Naive thymus-derived CD4-positive, alpha-beta T cell (primary cell): Measurements from ENCODE around the gene SFMBT2. TPM values are rescaled to one million over a fixed set of nuclear protein-coding genes. Genes with fewer than 3 reads are reported as not detected.
A peak's percentile ranks its signal among the peaks of the same experiment; 100 is the strongest.

Experiments used
- ATAC-seq: fragments of 150-1000 bp; cut with Tn5 transposase; 2 replicates; pipeline ENCODE4 v1.10.0; 2021; ENCODE audit warnings: mild to moderate bottlenecking, moderate library complexity
- CTCF ChIA-PET: fragments of 350-600 bp; sonication (Branson Sonifier 250); formaldehyde crosslinking; loops from one replicate; lab custom pipeline; 2021; ENCODE audit warnings: antibody characterized with exemption; lab: Charles Lee
- POLR2A ChIA-PET: fragments of 350-600 bp; sonication (Branson Sonifier 250); formaldehyde crosslinking; loops from one replicate; lab custom pipeline; 2021; ENCODE audit warnings: antibody characterized with exemption, inconsistent platforms; lab: Charles Lee
- DNase-seq, 9 donors: peaks; one replicate each; pipeline versions ENCODE4 v3.0.0 to v3.0.0-alpha.2; 2020 to 2022; ENCODE audit warnings: mixed read lengths in 1 of 9
- H3K27ac ChIP-seq: one replicate; pipeline ENCODE4 v1.7.0; 2013; ENCODE audit warnings: mild to moderate bottlenecking, low read depth, low read length, moderate library complexity
- H3K27me3 ChIP-seq, 2 donors: one replicate each; pipeline ENCODE4 v1.7.0; 2013; ENCODE audit warnings: low read length in 2 of 2, mild to moderate bottlenecking in 2 of 2, moderate library complexity in 2 of 2; ENCODE audit not compliant: control insufficient read depth in 2 of 2, insufficient read depth in 2 of 2
- H3K36me3 ChIP-seq, 3 experiments: 1 replicate in 2 of 3; 2 replicates in 1 of 3; pipeline ENCODE4 v1.7.0; 2013; ENCODE audit warnings: low read length in 3 of 3, mild to moderate bottlenecking in 3 of 3, moderate library complexity in 1 of 3; ENCODE audit not compliant: insufficient read depth in 3 of 3, control insufficient read depth in 2 of 3
- H3K4me1 ChIP-seq, 2 donors: one replicate each; pipeline ENCODE4 v1.7.0; 2013; ENCODE audit warnings: low read length in 2 of 2, mild to moderate bottlenecking in 2 of 2, moderate library complexity in 1 of 2; ENCODE audit not compliant: control insufficient read depth in 2 of 2, insufficient read depth in 2 of 2
- H3K4me3 ChIP-seq: 2 replicates; pipeline ENCODE4 v1.7.0; 2013; ENCODE audit warnings: mild to moderate bottlenecking, low read length
- H3K9me3 ChIP-seq, 3 experiments: 1 replicate in 2 of 3; 2 replicates in 1 of 3; pipeline ENCODE4 v1.7.0; 2013; ENCODE audit warnings: low read length in 3 of 3; ENCODE audit not compliant: control insufficient read depth in 2 of 3
- H3K27ac Mint-ChIP-seq, 9 donors: one replicate each; pipeline ENCODE4 v1.8.0; 2020 to 2022; ENCODE audit warnings: mixed read lengths in 9 of 9, mild to moderate bottlenecking in 8 of 9, moderate library complexity in 5 of 9, inconsistent platforms in 2 of 9
- H3K27me3 Mint-ChIP-seq, 5 donors: one replicate each; pipeline ENCODE4 v1.8.0; 2021 to 2022; ENCODE audit warnings: mixed read lengths in 5 of 5, mild to moderate bottlenecking in 1 of 5
- H3K36me3 Mint-ChIP-seq, 5 donors: one replicate each; pipeline ENCODE4 v1.8.0; 2020 to 2022; ENCODE audit warnings: mixed read lengths in 5 of 5, mild to moderate bottlenecking in 3 of 5, inconsistent platforms in 1 of 5
- H3K4me1 Mint-ChIP-seq, 7 donors: one replicate each; pipeline ENCODE4 v1.8.0; 2020 to 2022; ENCODE audit warnings: mixed read lengths in 7 of 7, mild to moderate bottlenecking in 3 of 7, inconsistent platforms in 1 of 7
- H3K4me3 Mint-ChIP-seq, 10 donors: one replicate each; pipeline ENCODE4 v1.8.0; 2020 to 2022; ENCODE audit warnings: mild to moderate bottlenecking in 10 of 10, mixed read lengths in 10 of 10, moderate library complexity in 6 of 10, inconsistent platforms in 2 of 10
- H3K9me3 Mint-ChIP-seq, 11 donors: one replicate each; pipeline ENCODE4 v1.8.0; 2020 to 2022; ENCODE audit warnings: mixed read lengths in 11 of 11, mild to moderate bottlenecking in 4 of 11, inconsistent platforms in 1 of 11, moderate library complexity in 1 of 11
- intact Hi-C, 2 donors: fragments of 100-400 bp; cut with micrococcal nuclease; formaldehyde crosslinking; loops; one replicate each; pipeline ENCODE4 v1.15.1; 2023
- polyA plus RNA-seq, 2 donors: library from polyadenylated mRNA; unstranded; fragments of 300-500 nt; fragmentation: Illumina TruSeq; gene quantifications; one replicate each; pipeline ENCODE4 v1.2.3, GENCODE V29; 2021
- total RNA-seq, 6 experiments: library from RNA in 5 of 6; stranded (reverse) in 5 of 6; gene quantifications; 1 replicate in 5 of 6; 2 replicates in 1 of 6; pipeline ENCODE4 v1.2.3 and lab custom pipeline; 2021 to 2026

The SFMBT2 gene
- total and polyA plus RNA-seq, 7 experiments from 2014 or later, result 7.4 to 50.9 (median 39.2) TPM

GRCh38 chr10:7421526-7421925 lies 10.7 kb upstream of the SFMBT2 start:
- ChIA-PET CTCF (interaction anchor here (0.6 to 0.7 kb wide), 2 partner anchors 11 to 488 kb away, joined by 3 read pairs; partner anchors contain the start of gene SFMBT2), POLR2A (interaction anchor here (1.3 kb wide), 1 partner anchor 85 kb away, joined by 4 read pairs; no protein-coding TSS in a partner anchor)
- ATAC-seq, result no peak
- H3K36me3 Mint-ChIP-seq, result peaks cover 0 to 9% (median 0%) of the 10 kb centered on the region in 5 donors
- peaks cover 13 to 38% (median 29%) of the 10 kb centered on the region in 7 donors for H3K4me1 Mint-ChIP-seq
- no peak for DNase-seq
- H3K4me3 Mint-ChIP-seq, result no peak overlapping the region
- peaks cover 0 to 32% (median 0%) of the 10 kb centered on the region in 5 donors for H3K27me3 Mint-ChIP-seq
- Histone ChIP-seq H3K27ac (no peak overlapping the region), H3K4me1 (peaks cover 0 to 3% of the 10 kb centered on the region in 2 donors), H3K27me3 (no peaks in the 10 kb centered on the region), H3K9me3 (no peaks in the 10 kb centered on the region), H3K36me3 (no peaks in the 10 kb centered on the region), H3K4me3 (no peak overlapping the region)
- peaks cover 0 to 4% (median 0%) of the 10 kb centered on the region in 11 donors for H3K9me3 Mint-ChIP-seq
- intact Hi-C loops, result no loop called here
- H3K27ac Mint-ChIP-seq, result no peak overlapping the region

- H3K4me3 Mint-ChIP-seq, result no peak overlapping the region
- H3K36me3 Mint-ChIP-seq, result peaks cover 0 to 7% (median 0%) of the 10 kb centered on the region in 5 donors
- POLR2A ChIA-PET, result interaction anchor here (0.6 to 0.9 kb wide), 2 partner anchors 90 to 302 kb away, joined by 3 read pairs; no protein-coding TSS in a partner anchor
Measured at GRCh38 chr10:7419998-7420397, 9.2 kb upstream of the SFMBT2 start.

GRCh38 chr10:7417807-7418206 lies 7.0 kb upstream of the SFMBT2 start:
- Mint-ChIP-seq H3K9me3 (peaks cover 0 to 3% (median 0%) of the 10 kb centered on the region in 11 donors), H3K36me3 (peaks cover 0 to 4% (median 0%) of the 10 kb centered on the region in 5 donors), H3K4me1 (peaks cover 8 to 30% (median 21%) of the 10 kb centered on the region in 7 donors), H3K4me3 (peak overlapping the region in 1 of 10 donors; percentile 35), H3K27me3 (peaks cover 0 to 29% (median 0%) of the 10 kb centered on the region in 5 donors), H3K27ac (peak overlapping the region in 6 of 9 donors; percentile 1 to 80 (median 10))
- H3K27me3 ChIP-seq, result no peaks in the 10 kb centered on the region
- no peak overlapping the region for H3K27ac ChIP-seq
- ChIA-PET POLR2A (no interaction called here), CTCF (interaction anchor here (0.7 to 6.2 kb wide), 10 partner anchors 28 to 501 kb away, joined by 3 to 77 read pairs (median 5); no protein-coding TSS in a partner anchor)
- intact Hi-C loops, result loop anchor here (1.0 to 10.0 kb wide), 11 partner anchors 158 to 1884 kb away; no protein-coding TSS in a partner anchor
- H3K4me1 ChIP-seq, result peaks cover 0 to 4% of the 10 kb centered on the region in 2 donors
- DNase-seq (peak in 1 of 9 donors; percentile 14), ATAC-seq (peak; percentile 40)
- no peaks in the 10 kb centered on the region for H3K9me3 ChIP-seq
- no peak overlapping the region for H3K4me3 ChIP-seq
- H3K36me3 ChIP-seq, result no peaks in the 10 kb centered on the region

More at GRCh38 chr10:7419998-7420397, 9.2 kb upstream of the SFMBT2 start:
- H3K9me3 Mint-ChIP-seq, result peaks cover 0 to 3% (median 0%) of the 10 kb centered on the region in 11 donors
- Histone ChIP-seq H3K27me3 (no peaks in the 10 kb centered on the region), H3K4me1 (peaks cover 0 to 3% of the 10 kb centered on the region in 2 donors), H3K36me3 (no peaks in the 10 kb centered on the region), H3K27ac (no peak overlapping the region), H3K4me3 (no peak overlapping the region), H3K9me3 (no peaks in the 10 kb centered on the region)
- H3K4me1 Mint-ChIP-seq, result peaks cover 12 to 31% (median 20%) of the 10 kb centered on the region in 7 donors
- no peak overlapping the region for H3K27ac Mint-ChIP-seq
- ATAC-seq (no peak), DNase-seq (no peak)
- peaks cover 0 to 28% (median 0%) of the 10 kb centered on the region in 5 donors for H3K27me3 Mint-ChIP-seq
- CTCF ChIA-PET, result interaction anchor here (1.0 to 6.2 kb wide), 4 partner anchors 9 to 505 kb away, joined by 3 to 77 read pairs (median 6); no protein-coding TSS in a partner anchor
- intact Hi-C loops, result loop anchor here (5.0 to 10.0 kb wide), 3 partner anchors 265 to 1882 kb away; no protein-coding TSS in a partner anchor

- intact Hi-C loops, result loop anchor here (1.0 to 10.0 kb wide), 11 partner anchors 157 to 1885 kb away; no protein-coding TSS in a partner anchor
- Histone ChIP-seq H3K27ac (no peak overlapping the region), H3K9me3 (no peaks in the 10 kb centered on the region), H3K4me1 (peaks cover 5 to 10% of the 10 kb centered on the region in 2 donors), H3K4me3 (no peak overlapping the region), H3K36me3 (no peaks in the 10 kb centered on the region), H3K27me3 (no peaks in the 10 kb centered on the region)
- no peak overlapping the region for H3K4me3 Mint-ChIP-seq
- POLR2A ChIA-PET, result interaction anchor here (0.5 to 0.7 kb wide), 2 partner anchors 75 to 121 kb away, joined by 3 to 4 read pairs; no protein-coding TSS in a partner anchor
- CTCF ChIA-PET, result interaction anchor here (0.6 to 6.2 kb wide), 10 partner anchors 34 to 501 kb away, joined by 3 to 77 read pairs (median 5); no protein-coding TSS in a partner anchor
- peaks cover 0 to 3% (median 0%) of the 10 kb centered on the region in 11 donors for H3K9me3 Mint-ChIP-seq
- H3K36me3 Mint-ChIP-seq, result peaks cover 0 to 4% (median 0%) of the 10 kb centered on the region in 5 donors
- ATAC-seq (peak; percentile 69), DNase-seq (peak in 7 of 9 donors; percentile 36 to 62 (median 46))
- peak overlapping the region in 3 of 9 donors; percentile 27 to 79 (median 29) for H3K27ac Mint-ChIP-seq
- H3K27me3 Mint-ChIP-seq, result peaks cover 0 to 33% (median 0%) of the 10 kb centered on the region in 5 donors
- peaks cover 8 to 35% (median 25%) of the 10 kb centered on the region in 7 donors for H3K4me1 Mint-ChIP-seq
Measured at GRCh38 chr10:7417103-7417623, 6.3 kb upstream of the SFMBT2 start.

GRCh38 chr10:7414766-7415165 lies 3.9 kb upstream of the SFMBT2 start:
- Histone ChIP-seq H3K36me3 (peaks cover 0 to 8% (median 0%) of the 10 kb centered on the region in 3 experiments), H3K4me1 (peaks cover 9 to 17% of the 10 kb centered on the region in 2 donors), H3K27me3 (no peaks in the 10 kb centered on the region), H3K4me3 (no peak overlapping the region), H3K9me3 (no peaks in the 10 kb centered on the region), H3K27ac (no peak overlapping the region)
- peaks cover 0 to 4% (median 0%) of the 10 kb centered on the region in 11 donors for H3K9me3 Mint-ChIP-seq
- peak overlapping the region in 5 of 9 donors; percentile 9 to 81 (median 32) for H3K27ac Mint-ChIP-seq
- ATAC-seq (no peak), DNase-seq (no peak)
- intact Hi-C loops, result loop anchor here (5.0 to 10.0 kb wide), 7 partner anchors 98 to 1888 kb away; partner anchors contain the start of genes GATA3 (in 1 of the 2) and PRKCQ (in 1 of the 2)
- ChIA-PET POLR2A (interaction anchor here (1.1 kb wide), 1 partner anchor 293 kb away, joined by 4 read pairs; no protein-coding TSS in a partner anchor), CTCF (interaction anchor here (4.7 to 6.2 kb wide), 2 partner anchors 293 to 495 kb away, joined by 22 to 77 read pairs; no protein-coding TSS in a partner anchor)
- H3K27me3 Mint-ChIP-seq, result peaks cover 0 to 37% (median 0%) of the 10 kb centered on the region in 5 donors
- peaks cover 0 to 4% (median 0%) of the 10 kb centered on the region in 5 donors for H3K36me3 Mint-ChIP-seq
- H3K4me3 Mint-ChIP-seq, result peak overlapping the region in 1 of 10 donors; percentile 54
- peaks cover 8 to 43% (median 31%) of the 10 kb centered on the region in 7 donors for H3K4me1 Mint-ChIP-seq

GRCh38 chr10:7412928-7413282 lies 2.1 kb upstream of the SFMBT2 start:
- Mint-ChIP-seq H3K4me1 (peaks cover 17 to 43% (median 36%) of the 10 kb centered on the region in 7 donors), H3K9me3 (peaks cover 0 to 4% (median 0%) of the 10 kb centered on the region in 11 donors), H3K4me3 (peak overlapping the region in 9 of 10 donors; percentile 75 to 100 (median 99)), H3K27ac (no peak overlapping the region), H3K27me3 (peaks cover 0 to 34% (median 0%) of the 10 kb centered on the region in 5 donors), H3K36me3 (peaks cover 0 to 6% (median 0%) of the 10 kb centered on the region in 5 donors)
- intact Hi-C loops, result loop anchor here (5.0 to 10.0 kb wide), 5 partner anchors 99 to 1001 kb away; partner anchors contain the start of genes GATA3 (in 1 of the 2) and PRKCQ (in 1 of the 2)
- ChIA-PET CTCF (interaction anchor here (0.7 to 5.6 kb wide), 3 partner anchors 291 to 494 kb away, joined by 3 to 39 read pairs (median 11); no protein-coding TSS in a partner anchor), POLR2A (no interaction called here)
- peak in 3 of 9 donors; percentile 10 to 15 (median 14) for DNase-seq
- H3K9me3 ChIP-seq, result no peaks in the 10 kb centered on the region
- peak overlapping the region; percentile 92 for H3K4me3 ChIP-seq
- H3K27ac ChIP-seq, result no peak overlapping the region
- no peaks in the 10 kb centered on the region for H3K27me3 ChIP-seq
- peaks cover 0 to 13% (median 0%) of the 10 kb centered on the region in 3 experiments for H3K36me3 ChIP-seq
- H3K4me1 ChIP-seq, result peaks cover 9 to 17% of the 10 kb centered on the region in 2 donors
- ATAC-seq, result no peak
